Cortex of kidney (tissue), 1 donor: Measurements from ENCODE around the gene PXT1.
"Not testable (repeated sequence)": the region's sequence is repeated elsewhere in the genome, so short reads cannot be mapped to it uniquely, and the experiment has no call there.

Experiments
- DNase-seq: peaks from one replicate; lab custom pipeline; 2025; lab: John Stamatoyannopoulos, UW

Gene PXT1

GRCh38 chr6:36442671-36443470 is at the start of gene PXT1, which contains the start of gene KCTD20:
Gene PXT1, minus strand, starts transcription at chr6:36442854. Its CDS starts 16,772 bp downstream, at chr6:36426082.
Gene KCTD20, plus strand, starts transcription at chr6:36443000. Its CDS starts 27,098 bp downstream, at chr6:36470098.
- no peak for DNase-seq

GRCh38 chr6:36492092-36492491 is 49.4 kb upstream of the PXT1 start:
- DNase-seq = no peak

GRCh38 chr6:36491378-36491965 is 48.8 kb upstream of the PXT1 start:
- DNase-seq = no peak

- no peak for DNase-seq
Observed at GRCh38 chr6:36489426-36489825, 46.8 kb upstream of the PXT1 start.

- DNase-seq = no peak
Observed at GRCh38 chr6:36488221-36488620, 45.6 kb upstream of the PXT1 start.

GRCh38 chr6:36487698-36488097 is 45.0 kb upstream of the PXT1 start:
- no peak for DNase-seq

GRCh38 chr6:36484736-36485135 is 42.1 kb upstream of the PXT1 start:
- DNase-seq = no peak

- DNase-seq = not testable (repeated sequence)
Observed at GRCh38 chr6:36483326-36483725, 40.7 kb upstream of the PXT1 start.

- no peak for DNase-seq
Observed at GRCh38 chr6:36479256-36479655, 36.6 kb upstream of the PXT1 start.

GRCh38 chr6:36478051-36478526 is 35.4 kb upstream of the PXT1 start:
- no peak for DNase-seq

GRCh38 chr6:36469946-36470345 is 27.3 kb upstream of the PXT1 start:
- no peak for DNase-seq

GRCh38 chr6:36469148-36469661 is 26.6 kb upstream of the PXT1 start:
- DNase-seq = no peak

- no peak for DNase-seq
Observed at GRCh38 chr6:36467625-36468024, 25.0 kb upstream of the PXT1 start.

- no peak for DNase-seq
Observed at GRCh38 chr6:36464233-36464632, 21.6 kb upstream of the PXT1 start.

GRCh38 chr6:36463676-36464075 is 21.0 kb upstream of the PXT1 start:
- DNase-seq = no peak

- no peak for DNase-seq
Observed at GRCh38 chr6:36461646-36462045, 19.0 kb upstream of the PXT1 start.

GRCh38 chr6:36460916-36461315 is 18.3 kb upstream of the PXT1 start:
- DNase-seq = no peak

- no peak for DNase-seq
Observed at GRCh38 chr6:36459501-36459900, 16.8 kb upstream of the PXT1 start.

- no peak for DNase-seq
Observed at GRCh38 chr6:36455486-36456027, 12.9 kb upstream of the PXT1 start.

- DNase-seq = not testable (repeated sequence)
Observed at GRCh38 chr6:36452897-36453296, 10.2 kb upstream of the PXT1 start.

GRCh38 chr6:36449173-36449572 is 6.5 kb upstream of the PXT1 start:
- DNase-seq = not testable (repeated sequence)

GRCh38 chr6:36445621-36446020 is 3.0 kb upstream of the PXT1 start:
- no peak for DNase-seq

GRCh38 chr6:36444470-36444869 is 1.8 kb upstream of the PXT1 start:
- no peak for DNase-seq
